Lung (tissue), 12 donors: ENCODE data around the gene PAXIP1. TPM values are rescaled to one million over a fixed set of nuclear protein-coding genes. Genes with fewer than 3 reads are reported as not detected.
"Not testable (repeated sequence)": the region's sequence is repeated elsewhere in the genome, so short reads cannot be mapped to it uniquely, and the experiment has no call there.

Experiments used
- ATAC-seq: fragments of 200-7000 bp; cut with Tn5 transposase; one replicate; pipeline ENCODE4 v1.9.1; 2020; ENCODE audit warnings: moderate number of reproducible peaks; ENCODE audit not compliant: insufficient read depth, low FRiP score
- DNase-seq, 3 donors: peaks; one replicate each; pipeline ENCODE4 v3.0.0-alpha.2; 2013 to 2017
- H3K27ac ChIP-seq, 2 donors: one replicate each; pipeline ENCODE4 v1.5.1; 2013; ENCODE audit warnings: mild to moderate bottlenecking in 2 of 2, moderate library complexity in 2 of 2, control low read depth in 1 of 2, inconsistent platforms in 1 of 2, low read depth in 1 of 2, low read length in 1 of 2
- H3K27me3 ChIP-seq, 3 donors: one replicate each; pipeline ENCODE4 v1.5.1; 2013; ENCODE audit warnings: low read length in 2 of 3; ENCODE audit not compliant: control insufficient read depth in 3 of 3, insufficient read depth in 3 of 3
- H3K36me3 ChIP-seq, 4 donors: one replicate each; pipeline ENCODE4 v1.5.1; 2013; ENCODE audit warnings: low read length in 4 of 4, mild to moderate bottlenecking in 1 of 4, moderate library complexity in 1 of 4; ENCODE audit not compliant: control insufficient read depth in 4 of 4, insufficient read depth in 4 of 4
- H3K4me1 ChIP-seq, 5 donors: one replicate each; pipeline ENCODE4 v1.5.1; 2013; ENCODE audit warnings: low read length in 5 of 5, mild to moderate bottlenecking in 2 of 5, moderate library complexity in 1 of 5; ENCODE audit not compliant: control insufficient read depth in 5 of 5, insufficient read depth in 5 of 5
- H3K4me3 ChIP-seq: one replicate; pipeline ENCODE4 v1.5.1; 2013; ENCODE audit warnings: mild to moderate bottlenecking, control low read depth, moderate library complexity
- H3K9ac ChIP-seq, 2 donors: one replicate each; pipeline ENCODE4 v1.5.1; 2013; ENCODE audit warnings: low read length in 2 of 2, control low read depth in 1 of 2; ENCODE audit not compliant: insufficient read depth in 1 of 2
- H3K9me3 ChIP-seq, 4 donors: one replicate each; pipeline ENCODE4 v1.5.1; 2013; ENCODE audit warnings: low read length in 3 of 4, mild to moderate bottlenecking in 1 of 4, moderate library complexity in 1 of 4; ENCODE audit not compliant: control insufficient read depth in 4 of 4, insufficient read depth in 3 of 4
- CTCF ChIP-seq: IDR thresholded peaks from 2 replicates; pipeline ENCODE4 v1.5.1; 2012; ENCODE audit warnings: mild to moderate bottlenecking; ENCODE audit errors: control extremely low read depth, extremely low read depth
- WGBS, 2 donors: extraction: QIAGEN DNeasy Blood & Tissue Kit; methylation state at CpG; one replicate each; pipeline ENCODE4 v1.1.7; 2013; 5-methylcytosine and 5-hydroxymethylcytosine counted together
- polyA plus RNA-seq, 2 donors: library from polyadenylated mRNA; stranded (reverse); fragments of 200-250 nt; gene quantifications; one replicate each; pipeline ENCODE4 v1.2.1, GENCODE V29; 2013
- total RNA-seq, 2 donors: library from RNA; depleted of rRNA in 1 of 2; stranded (reverse); fragments of >200 nt in 1 of 2; gene quantifications; one replicate each; pipeline ENCODE4 v1.2.1, GENCODE V29; 2014 to 2021
- donor health status: control.
- donor health status: control.
- donor health status: Bipolar disorder and iron deficiency.
- donor health status: healthy.
- donor health status: DM: yes; HTN: yes; CAD: no.

Gene PAXIP1
- total and polyA plus RNA-seq, 4 donors: 4.7 to 15.3 (median 7.5) TPM

- DNase-seq: peak; percentile 77 to 94 (median 91)
- Histone ChIP-seq H3K9ac (peak overlapping the region; percentile 23 to 26), H3K36me3 (no peaks in the 10 kb centered on the region), H3K27me3 (no peaks in the 10 kb centered on the region), H3K4me1 (peaks cover 0 to 8% (median 0%) of the 10 kb centered on the region in 5 donors), H3K27ac (peak overlapping the region; percentile 38 to 92), H3K4me3 (peak overlapping the region; percentile 52), H3K9me3 (no peaks in the 10 kb centered on the region)
- peak; percentile 68 for ATAC-seq
- 1 to 3% methylated on average over 5 of the region's 5 CpGs for WGBS, 2 donors
- TF ChIP-seq CTCF: peak; percentile 77
Observed at GRCh38 chr7:154927624-154928125, 75.2 kb downstream of the PAXIP1 start.

- not testable (repeated sequence) for H3K4me3 ChIP-seq, H3K36me3 ChIP-seq, H3K27me3 ChIP-seq, H3K9me3 ChIP-seq, H3K27ac ChIP-seq, ATAC-seq, H3K9ac ChIP-seq, H3K4me1 ChIP-seq, DNase-seq
- 84 to 87% methylated on average over 2 of the region's 2 CpGs for WGBS, 2 donors
Observed at GRCh38 chr7:154922472-154922871, 80.5 kb downstream of the PAXIP1 start.

GRCh38 chr7:154919344-154920225 lies 83.3 kb downstream of the PAXIP1 start:
- Histone ChIP-seq H3K27ac (no peak overlapping the region), H3K36me3 (no peaks in the 10 kb centered on the region), H3K9me3 (no peaks in the 10 kb centered on the region), H3K27me3 (peaks cover 0 to 14% (median 0%) of the 10 kb centered on the region in 3 donors), H3K4me1 (no peaks in the 10 kb centered on the region), H3K9ac (no peak overlapping the region), H3K4me3 (no peak overlapping the region)
- ATAC-seq (no peak), DNase-seq (no peak)
- 62 to 67% methylated on average over 11 of the region's 11 CpGs for WGBS, 2 donors
- no peak for TF ChIP-seq CTCF

GRCh38 chr7:154918741-154919140 lies 84.2 kb downstream of the PAXIP1 start:
- no peak for TF ChIP-seq CTCF
- 79 to 82% methylated on average over 6 of the region's 6 CpGs for WGBS, 2 donors
- no peak overlapping the region for H3K27ac ChIP-seq

More at GRCh38 chr7:154918741-154919140, 84.2 kb downstream of the PAXIP1 start:
- H3K9ac ChIP-seq: no peak overlapping the region
- H3K4me1 ChIP-seq: peaks cover 0 to 6% (median 0%) of the 10 kb centered on the region in 5 donors
- H3K4me3 ChIP-seq: no peak overlapping the region
- no peaks in the 10 kb centered on the region for H3K9me3 ChIP-seq
- ATAC-seq: no peak
- no peaks in the 10 kb centered on the region for H3K36me3 ChIP-seq
- no peak for DNase-seq
- H3K27me3 ChIP-seq: peaks cover 0 to 18% (median 0%) of the 10 kb centered on the region in 3 donors
